Stimulated activated CD8-positive, alpha-beta memory T cell treated with anti-CD3 and anti-CD28 coated beads, Interleukin-12 subunit alpha, Interleukin-12 subunit beta, amount 100 ng/mL, for 4 hours (primary cell): ENCODE data around the gene EPB41L5.
"Not testable (repeated sequence)": the region's sequence is repeated elsewhere in the genome, so short reads cannot be mapped to it uniquely, and the experiment has no call there.

Experiments used
- DNase-seq: peaks from one replicate; pipeline ENCODE4 v3.0.0-alpha.2; 2020; ENCODE audit warnings: low read depth

The EPB41L5 gene

DNA sequence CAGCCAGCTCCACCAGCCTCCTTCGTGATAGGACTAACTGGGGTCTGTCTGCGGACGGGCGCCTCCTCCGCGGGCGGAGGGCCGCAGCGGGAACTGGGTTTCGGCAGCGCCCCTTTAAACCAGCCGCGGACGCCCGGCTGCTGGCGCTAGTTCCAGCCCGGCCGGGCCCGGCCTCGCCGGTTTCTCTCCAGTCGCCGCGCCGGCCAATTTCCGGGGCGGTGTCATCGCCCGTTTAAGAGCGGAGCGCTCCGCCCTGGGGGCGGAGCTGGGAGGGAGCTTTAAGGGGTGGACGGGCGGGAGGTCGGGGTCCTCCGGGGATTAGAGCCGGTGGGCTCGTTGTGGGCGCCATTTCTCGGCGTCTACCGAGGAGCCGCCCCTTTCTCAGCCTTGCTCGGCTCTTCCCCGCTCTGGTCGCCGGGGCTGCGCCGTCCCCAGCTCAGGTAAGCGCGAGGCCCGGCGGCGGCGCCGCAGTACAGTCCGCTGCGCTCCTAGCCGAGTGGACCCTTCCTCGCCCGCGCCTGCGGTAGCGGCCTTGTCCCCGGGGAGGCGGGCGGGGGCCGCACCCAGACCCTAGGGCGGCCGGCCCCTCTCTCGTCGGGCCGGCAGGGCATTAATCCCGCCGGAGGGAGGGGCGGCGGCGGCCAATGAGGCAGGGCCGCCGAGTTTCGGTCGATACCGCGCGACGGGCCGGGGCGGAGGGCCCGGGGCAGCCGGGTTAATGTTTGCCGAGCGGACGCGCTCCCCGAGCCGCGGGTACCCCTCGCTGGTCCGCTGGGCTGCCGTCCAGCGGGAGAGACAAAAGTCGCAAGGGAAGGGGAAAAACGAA lies at the start of gene EPB41L5:
TSS of gene EPB41L5 (plus strand) at position 307 of the 826 bp plus-strand sequence. CDS start 6,008 bp downstream, outside the sequence.
- peak; percentile 71 for DNase-seq

DNA sequence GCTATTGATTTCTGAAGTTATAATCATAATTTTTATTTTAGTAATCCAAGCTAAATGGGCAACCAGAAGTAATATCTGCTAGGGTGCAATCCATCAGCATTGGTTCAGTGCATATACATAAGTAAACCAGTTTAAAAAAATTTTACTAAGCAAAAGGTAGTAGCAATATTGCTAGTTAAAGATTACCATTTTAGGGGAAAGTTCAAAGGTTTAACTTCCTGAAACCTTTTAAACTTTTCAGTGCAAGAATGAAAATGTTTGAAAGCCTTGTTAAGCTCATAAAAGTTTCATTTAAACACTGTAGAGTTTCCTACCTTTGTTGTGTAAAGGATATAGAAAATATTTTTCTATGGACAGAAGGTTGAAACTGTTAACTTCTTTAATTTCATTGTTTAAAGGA lies 31.0 kb upstream of the EPB41L5 start:
- no peak for DNase-seq

DNA sequence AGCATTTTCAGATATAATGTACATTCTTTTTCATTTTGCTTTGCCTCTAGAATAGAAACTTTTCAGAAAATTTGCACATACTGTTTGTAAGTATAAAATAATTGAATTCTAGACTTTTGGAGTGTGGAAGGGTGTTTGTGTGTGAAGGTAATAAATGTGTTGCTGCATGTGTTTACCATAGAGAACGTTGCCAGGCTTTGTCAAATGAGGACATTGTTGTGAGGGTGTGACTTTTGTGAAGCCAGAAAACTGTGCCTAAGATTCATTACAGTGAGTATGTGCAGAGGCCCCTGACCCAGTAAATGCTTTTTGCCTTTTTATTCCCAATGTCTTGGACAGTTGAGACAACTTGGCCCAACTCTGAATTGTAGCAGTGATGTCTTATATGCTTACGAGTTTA lies 30.4 kb upstream of the EPB41L5 start:
- DNase-seq: no peak

DNA sequence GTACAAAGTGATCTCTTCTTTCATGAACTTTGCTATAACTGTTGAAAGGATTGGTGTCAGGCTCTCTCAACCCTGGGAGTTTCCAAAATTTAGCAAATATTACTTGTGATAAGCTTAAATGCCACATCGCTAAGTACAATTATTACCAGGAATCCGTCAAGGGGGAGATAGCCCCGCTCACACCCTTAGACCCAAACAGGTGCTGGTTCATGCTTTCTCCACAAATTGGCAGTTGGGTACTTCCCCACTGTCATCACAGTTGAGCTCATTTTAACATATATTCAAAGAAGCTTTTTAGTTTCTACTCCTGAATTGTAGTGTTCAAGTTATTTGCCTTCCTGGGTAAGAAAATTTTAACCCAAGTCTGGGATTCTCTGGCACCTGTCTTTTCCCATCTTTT lies 29.8 kb upstream of the EPB41L5 start:
- no peak for DNase-seq

DNA sequence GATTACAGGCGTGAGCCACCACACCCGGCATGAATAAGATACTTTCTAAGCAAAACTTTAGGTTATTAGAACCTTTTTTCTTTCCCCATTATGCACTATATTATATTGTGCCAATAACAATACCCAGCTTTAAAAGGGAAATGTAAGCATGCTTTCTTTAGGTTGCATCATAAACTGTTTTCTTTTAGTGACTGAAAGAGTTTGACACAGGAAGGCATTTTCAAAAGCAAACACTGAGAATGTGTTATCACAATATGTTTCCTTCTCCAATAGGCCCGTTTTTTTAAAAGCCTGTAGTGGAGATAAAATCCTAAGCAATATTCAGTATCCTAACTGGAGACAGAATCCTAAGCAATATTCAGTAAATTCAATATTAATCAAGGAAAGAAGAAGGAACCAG lies 16.7 kb upstream of the EPB41L5 start:
- DNase-seq: no peak

DNA sequence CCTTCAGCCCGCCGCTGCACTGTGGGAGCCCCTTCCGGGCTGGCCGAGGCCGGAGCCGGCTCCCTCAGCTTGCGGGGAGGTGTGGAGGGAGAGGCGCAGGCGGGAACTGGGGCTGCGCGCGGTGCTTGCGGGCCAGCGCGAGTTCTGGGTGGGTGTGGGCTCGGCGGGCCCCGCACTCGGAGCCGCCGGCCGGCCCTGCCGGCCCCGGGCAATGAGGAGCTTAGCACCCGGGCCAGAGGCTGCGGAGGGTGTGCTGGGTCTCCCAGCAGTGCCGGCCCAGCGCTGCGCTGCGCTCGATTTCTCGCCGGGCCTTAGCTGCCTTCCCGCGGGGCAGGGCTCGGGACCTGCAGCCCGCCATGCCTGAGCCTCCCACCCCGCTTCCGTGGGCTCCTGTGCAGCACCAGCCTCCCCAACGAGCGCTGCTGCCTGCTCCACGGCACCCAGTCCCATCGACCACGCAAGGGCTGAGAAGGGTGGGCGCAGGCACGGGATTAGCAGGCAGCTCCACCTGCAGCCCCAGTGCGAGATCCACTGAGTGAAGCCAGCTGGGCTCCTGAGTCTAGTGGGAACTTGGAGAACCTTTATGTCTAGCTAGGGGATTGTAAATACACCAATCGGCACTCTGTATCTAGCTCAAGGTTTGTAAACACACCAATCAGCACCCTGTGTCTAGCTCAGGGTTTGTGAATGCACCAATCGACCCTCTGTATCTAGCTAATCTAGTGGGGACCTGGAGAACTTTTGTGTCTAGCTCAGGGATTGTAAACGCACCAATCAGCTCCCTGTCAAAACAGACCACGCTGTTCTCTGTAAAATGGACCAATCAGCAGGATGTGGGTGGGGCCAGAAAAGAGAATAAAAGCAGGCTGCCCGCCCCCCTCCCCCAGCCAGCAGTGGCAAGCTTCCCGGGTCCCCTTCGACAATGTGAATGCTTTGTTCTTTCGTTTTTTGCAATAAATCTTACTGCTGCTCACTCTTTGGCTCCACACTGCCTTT lies 15.7 kb upstream of the EPB41L5 start:
- DNase-seq: not testable (repeated sequence)

DNA sequence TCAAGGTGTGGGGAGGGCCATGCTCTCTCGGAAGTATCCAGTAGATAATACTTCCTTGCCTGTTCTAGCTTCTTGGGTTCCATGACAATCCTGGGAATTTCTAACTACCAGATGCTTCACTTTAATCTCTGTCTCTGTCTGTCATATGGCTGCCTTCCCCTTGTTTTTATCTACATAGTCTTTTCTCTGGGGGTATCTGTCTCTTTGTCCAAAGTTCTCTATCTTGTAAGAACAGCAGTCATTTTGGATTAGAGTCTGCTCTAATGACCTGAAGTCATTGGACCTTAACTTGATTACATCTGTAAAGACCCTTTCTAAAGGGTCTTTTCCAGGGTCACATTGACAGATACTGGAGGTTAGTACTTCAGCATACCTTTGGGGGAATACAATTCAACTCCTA lies 11.4 kb upstream of the EPB41L5 start:
- no peak for DNase-seq

DNA sequence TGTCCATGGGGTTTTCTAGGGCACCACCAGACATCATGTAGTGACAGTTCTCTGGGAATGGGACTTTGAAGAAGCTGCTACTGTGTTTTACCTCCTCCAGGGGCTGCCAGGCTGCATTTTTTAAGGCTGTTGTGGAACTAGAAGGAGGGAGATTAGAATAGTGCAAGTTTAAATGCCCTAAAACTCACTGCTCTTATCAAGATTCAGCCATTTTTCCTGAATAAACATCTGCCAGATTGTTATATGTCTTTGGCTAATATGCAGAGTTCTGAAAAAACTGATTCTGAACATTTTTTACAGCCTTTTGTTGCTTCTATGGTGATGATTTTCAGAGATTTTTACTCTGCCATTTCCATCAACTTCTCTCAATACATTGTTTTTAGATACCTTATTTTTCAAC lies 8.6 kb upstream of the EPB41L5 start:
- DNase-seq: no peak

DNA sequence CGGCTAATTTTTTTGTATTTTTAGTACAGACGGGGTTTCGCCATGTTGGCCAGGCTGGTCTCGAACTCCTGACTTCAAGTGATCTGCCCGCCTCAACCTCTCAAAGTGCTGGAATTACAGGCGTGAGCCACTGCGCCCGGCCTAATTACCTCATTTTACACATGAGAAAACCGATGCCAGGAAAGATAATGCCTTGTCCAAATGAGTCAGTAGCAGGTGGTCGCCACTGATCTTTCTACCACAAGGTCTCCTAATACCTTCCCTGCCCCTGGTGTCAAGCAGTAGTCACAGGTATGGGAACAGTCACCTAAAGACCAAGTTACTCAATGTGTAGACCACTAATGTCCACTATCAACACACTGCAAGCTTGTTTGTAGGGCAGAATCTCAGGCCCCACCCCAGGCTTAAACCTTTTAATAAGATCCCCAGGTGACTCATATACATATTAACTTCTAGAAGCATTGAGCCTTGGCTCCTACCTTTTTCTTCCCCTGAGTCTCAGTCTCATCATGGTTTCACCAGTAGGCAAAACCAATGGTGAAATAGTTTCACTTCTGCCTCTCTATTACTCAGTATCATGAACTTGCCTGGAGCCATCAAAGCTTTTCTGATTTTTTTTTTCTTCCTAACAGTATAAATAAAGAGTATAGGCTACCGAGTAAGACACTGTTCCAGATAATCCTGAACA lies 6.9 kb upstream of the EPB41L5 start:
- no peak for DNase-seq

DNA sequence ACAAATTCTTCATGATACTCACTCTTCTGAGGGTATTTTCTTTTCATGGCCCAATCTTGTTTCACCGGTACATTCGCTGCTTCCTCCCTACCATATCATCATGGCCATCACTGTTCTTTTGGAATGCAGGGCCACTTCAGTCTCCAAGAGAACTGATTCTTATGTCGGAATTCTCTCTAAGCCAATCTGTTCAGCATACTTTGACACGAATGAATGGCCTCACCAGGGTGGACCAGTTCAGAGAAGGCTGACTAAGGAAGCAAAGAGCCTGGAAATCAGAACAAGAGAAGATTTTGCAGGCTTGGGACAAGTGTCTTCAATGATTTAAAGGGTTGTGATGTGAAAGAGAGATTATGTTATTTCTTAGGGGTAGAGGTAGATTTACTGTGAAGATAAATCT lies 5.0 kb upstream of the EPB41L5 start:
- DNase-seq: no peak

DNA sequence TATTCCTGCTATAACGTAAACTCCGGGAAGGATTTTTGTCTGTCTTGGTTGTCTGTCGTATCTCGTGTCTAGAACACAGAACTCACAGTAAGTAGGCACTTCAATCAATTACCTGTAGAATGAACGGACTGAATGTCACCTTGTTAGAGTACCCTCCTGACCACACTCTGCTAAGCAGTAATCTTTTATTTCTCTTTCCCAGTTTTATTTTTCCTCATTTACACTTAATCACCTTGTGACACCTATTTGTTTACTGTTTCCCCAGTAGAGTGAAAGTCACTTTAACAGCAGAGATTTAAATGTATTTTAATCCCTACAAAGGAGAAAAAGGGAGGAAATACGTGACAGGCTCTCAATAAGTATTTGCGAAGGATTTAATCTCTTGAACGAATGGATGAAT lies 514 bp upstream of the EPB41L5 start:
- DNase-seq: no peak

DNA sequence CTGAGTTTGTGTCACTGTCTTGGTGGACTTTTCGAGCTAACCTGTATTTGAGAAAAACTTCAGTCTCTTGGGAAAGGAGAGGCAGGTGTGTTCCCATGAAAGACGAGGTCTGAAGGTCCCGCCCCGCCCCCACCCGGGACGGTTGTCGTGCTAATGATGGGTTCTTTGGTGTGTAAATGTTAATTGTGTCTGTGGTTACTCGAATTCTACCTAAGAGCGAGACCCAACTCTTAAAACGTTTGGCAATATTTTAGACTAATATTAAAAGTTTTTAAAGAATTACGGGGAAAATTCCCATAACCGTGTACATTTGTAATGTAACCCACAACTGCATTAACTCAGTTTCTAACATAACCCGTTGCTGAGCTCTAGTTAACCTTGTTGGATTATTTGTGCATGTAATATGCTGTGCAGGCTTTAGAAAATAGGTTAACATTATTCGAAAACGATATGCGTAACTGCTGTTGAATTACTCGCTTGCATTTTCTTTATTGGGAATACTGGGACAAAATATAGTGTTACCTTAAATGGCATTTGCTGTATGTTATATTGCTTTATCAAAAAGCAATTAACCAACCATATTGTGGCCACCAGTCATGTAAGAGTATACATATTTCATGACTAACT lies 833 bp downstream of the EPB41L5 start:
- no peak for DNase-seq

DNA sequence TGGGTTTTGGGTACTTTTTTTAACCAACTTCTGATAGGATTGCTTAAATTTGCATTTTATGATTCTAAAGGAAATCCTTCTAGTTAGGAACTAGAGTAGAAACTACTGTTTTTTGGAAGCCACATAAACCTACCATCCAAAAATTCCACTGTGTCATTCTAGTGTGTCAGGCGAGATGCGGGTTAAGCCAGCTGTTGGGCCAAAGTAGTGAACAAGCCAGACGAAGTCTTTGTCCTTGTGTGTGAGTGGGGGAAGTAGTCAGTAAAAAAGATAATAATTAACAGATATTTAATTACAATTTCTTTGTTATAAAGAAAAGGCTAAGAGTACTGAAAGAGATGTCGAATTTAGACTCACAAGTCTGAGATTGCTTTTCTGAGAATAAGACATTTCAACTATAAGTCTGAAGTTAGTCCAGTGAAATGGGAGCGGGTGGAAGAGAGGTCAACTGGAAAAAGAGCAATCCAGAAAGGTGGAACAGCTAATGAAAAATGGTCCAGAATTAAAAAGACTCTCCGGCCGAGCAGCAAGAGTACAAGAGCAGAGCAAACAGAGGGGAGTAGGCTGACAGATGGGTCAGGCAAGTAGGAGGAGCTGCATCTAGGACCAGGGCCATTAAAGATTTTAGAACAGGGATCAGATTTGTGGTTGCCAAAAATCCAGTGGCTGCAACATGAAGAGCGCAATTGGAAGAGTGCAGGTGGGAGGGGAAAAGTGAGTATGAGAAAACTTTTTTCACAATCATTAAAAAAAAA lies 1.5 kb downstream of the EPB41L5 start:
- no peak for DNase-seq

DNA sequence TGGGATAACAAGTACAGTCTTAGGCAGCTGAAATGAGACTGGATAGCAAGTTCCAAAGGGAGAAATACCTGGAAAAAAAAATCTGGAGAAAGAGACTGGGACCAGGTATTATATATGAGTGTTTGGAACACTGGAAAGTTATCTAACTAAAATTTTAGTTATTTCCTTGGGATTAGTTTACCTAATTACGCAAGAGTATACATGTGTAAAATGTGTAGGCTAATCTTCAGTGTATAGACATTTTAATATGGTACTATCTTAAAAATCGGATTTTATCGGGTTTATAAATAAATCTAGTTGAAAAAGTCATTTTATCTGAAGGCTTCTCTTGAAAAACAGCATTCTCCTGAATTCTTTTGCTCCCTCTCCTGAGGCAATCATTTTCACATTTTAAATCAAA lies 3.9 kb downstream of the EPB41L5 start:
- DNase-seq: no peak

DNA sequence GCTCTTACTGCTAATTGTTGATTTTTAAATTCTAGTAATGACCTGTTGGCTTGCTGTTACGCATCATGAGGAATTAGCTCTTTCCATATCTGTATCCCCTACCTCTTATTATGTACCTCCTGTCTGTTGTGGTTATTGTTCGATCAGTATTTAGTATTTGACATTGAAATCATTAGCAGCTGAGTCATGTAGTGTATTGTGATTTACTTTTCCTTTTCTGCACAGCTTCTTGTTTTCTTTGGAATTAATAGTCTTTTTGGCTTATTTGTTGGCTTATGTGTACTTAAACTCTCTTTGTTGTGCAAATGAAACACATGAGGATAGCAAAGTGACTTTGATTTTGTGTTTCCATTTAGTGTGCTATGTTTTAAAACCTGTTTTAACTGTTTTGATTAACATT lies 4.3 kb downstream of the EPB41L5 start:
- DNase-seq: no peak

DNA sequence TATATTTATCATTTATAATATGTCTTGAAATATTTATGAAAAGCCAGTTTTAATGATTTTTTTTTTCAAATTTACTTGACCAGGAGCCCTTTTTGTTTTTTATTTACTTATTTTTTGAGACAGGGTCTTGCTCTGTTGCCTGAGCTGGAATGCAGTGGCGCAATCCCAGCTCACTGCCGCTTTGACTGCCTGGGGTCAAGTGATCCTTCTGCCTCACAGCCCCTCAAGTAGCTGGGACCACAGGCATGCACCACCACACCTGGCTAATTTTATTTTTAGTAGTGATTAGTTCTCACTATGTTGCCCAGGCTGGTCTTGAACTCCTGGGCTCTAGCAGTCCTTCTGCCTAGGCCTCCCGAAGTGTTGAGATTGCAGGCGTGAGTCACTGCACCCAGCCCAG lies 5.7 kb downstream of the EPB41L5 start:
- no peak for DNase-seq

DNA sequence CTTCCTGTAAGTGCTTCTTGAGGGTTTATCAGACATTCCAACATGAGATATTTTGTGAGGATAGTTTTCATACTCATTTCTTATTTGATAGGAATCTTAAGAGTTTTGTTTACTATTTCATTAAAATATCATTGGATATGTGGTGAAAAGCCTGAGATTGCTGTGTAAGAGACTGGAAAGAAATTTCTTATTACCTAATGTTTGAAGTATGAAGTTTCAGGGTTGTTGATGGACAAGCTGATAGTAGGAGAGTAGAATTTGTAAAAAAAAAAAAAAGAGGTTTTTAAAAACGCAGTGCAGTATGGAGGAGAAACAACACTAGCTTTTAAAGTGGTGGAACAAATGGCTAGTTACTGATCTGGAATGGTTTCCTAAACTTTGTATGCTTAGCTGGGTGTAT lies 7.7 kb downstream of the EPB41L5 start:
- DNase-seq: no peak

DNA sequence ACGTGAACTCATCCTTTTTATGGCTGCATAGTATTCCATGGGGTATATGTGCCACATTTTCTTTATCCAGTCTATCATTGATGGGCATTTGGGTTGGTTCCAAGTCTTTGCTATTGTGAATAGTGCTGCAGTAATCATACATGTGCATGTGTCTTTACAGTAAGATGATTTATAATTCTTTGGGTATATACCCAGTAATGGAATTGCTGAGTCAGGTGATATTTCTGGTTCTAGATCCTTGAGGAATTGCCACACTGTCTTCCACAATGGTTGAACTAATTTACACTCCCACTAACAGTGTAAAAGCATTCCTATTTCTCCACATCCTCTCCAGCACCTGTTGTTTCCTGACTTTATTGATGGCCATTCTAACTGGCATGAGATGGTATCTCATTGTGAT lies 9.6 kb downstream of the EPB41L5 start:
- not testable (repeated sequence) for DNase-seq

DNA sequence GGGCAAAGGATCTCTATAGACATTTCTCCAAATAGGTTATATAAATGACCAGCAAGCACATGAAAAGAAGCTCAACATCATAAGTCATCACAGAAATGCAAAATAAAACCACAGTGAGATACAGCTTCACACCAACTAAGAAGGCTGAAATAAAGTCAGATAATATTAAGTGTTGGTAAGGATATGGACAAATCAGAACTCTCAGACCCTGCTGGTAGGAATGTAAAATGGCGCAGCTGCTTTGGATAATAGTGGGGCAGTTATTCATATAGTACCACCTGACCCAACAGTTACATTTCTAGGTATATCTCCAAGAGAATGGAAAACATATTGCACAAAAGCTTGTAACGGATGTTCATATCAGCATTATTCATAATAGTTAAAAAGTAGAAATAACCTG lies 14.0 kb downstream of the EPB41L5 start:
- no peak for DNase-seq

DNA sequence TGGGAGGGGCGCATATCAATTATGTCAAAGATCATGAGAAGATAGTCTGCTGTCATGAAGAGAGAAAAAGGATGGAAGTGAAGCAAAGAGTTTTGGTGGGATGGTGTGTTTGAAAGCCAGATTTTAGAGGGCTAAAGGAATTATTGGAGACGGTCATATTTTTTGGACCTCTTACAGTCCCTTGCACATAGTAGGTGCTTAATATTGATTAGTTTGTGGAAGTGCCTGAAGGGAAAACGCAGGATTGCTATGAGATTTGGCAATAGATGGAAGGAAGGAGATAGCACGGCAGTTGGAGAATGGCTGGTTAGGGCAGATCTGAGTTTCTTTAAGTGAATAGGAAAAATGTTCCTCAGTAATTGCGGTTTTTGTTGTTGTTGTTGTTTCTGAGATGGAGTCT lies 15.9 kb downstream of the EPB41L5 start:
- DNase-seq: no peak
